Mesendoderm (in vitro differentiated cells): ENCODE data around the gene CORT.

Source experiments
- DNase-seq: peaks from one replicate; pipeline ENCODE4 v3.0.0; 2013
- H2AK5ac ChIP-seq: 2 replicates; pipeline ENCODE4 v1.6.1; 2013; ENCODE audit warnings: low read length, inconsistent platforms
- H2BK120ac ChIP-seq: 2 replicates; pipeline ENCODE4 v1.6.1; 2013; ENCODE audit warnings: low read depth, mild to moderate bottlenecking, low read length, moderate library complexity, mixed read lengths
- H2BK15ac ChIP-seq: replicated peaks from 2 replicates; pipeline ENCODE4 v1.6.1; 2013; ENCODE audit warnings: low read depth, mild to moderate bottlenecking, moderate library complexity
- H2BK5ac ChIP-seq: 2 replicates; pipeline ENCODE4 v1.6.1; 2013; ENCODE audit warnings: low read length, inconsistent platforms
- H3K18ac ChIP-seq: 2 replicates; pipeline ENCODE4 v1.6.1; 2013; ENCODE audit warnings: mild to moderate bottlenecking, low read length, mixed read lengths
- H3K23ac ChIP-seq: one replicate; pipeline ENCODE4 v1.6.1; 2013; ENCODE audit warnings: low read length
- H3K27ac ChIP-seq: 2 replicates; pipeline ENCODE4 v1.5.1; 2013; ENCODE audit warnings: low read depth, mild to moderate bottlenecking, inconsistent platforms, low read length, moderate library complexity
- H3K27me3 ChIP-seq: 2 replicates; pipeline ENCODE4 v1.6.1; 2013; ENCODE audit warnings: low read length, control low read depth, mild to moderate bottlenecking, inconsistent platforms; ENCODE audit not compliant: insufficient read depth, poor library complexity
- H3K36me3 ChIP-seq: 2 replicates; pipeline ENCODE4 v1.6.1; 2013; ENCODE audit warnings: low read length, inconsistent platforms; ENCODE audit not compliant: control insufficient read depth, insufficient read depth
- H3K4ac ChIP-seq: one replicate; pipeline ENCODE4 v1.6.1; 2013; ENCODE audit warnings: low read depth, mild to moderate bottlenecking, low read length, moderate library complexity
- H3K4me1 ChIP-seq: 2 replicates; pipeline ENCODE4 v1.6.1; 2013; ENCODE audit warnings: low read depth, low read length, inconsistent platforms; ENCODE audit not compliant: control insufficient read depth
- H3K4me2 ChIP-seq: 2 replicates; pipeline ENCODE4 v1.6.1; 2013; ENCODE audit warnings: low read length
- H3K4me3 ChIP-seq: 2 replicates; pipeline ENCODE4 v1.5.1; 2013; ENCODE audit warnings: mild to moderate bottlenecking, low read length
- H3K56ac ChIP-seq: one replicate; pipeline ENCODE4 v1.6.1; 2013; ENCODE audit warnings: low read length
- H3K79me1 ChIP-seq: 2 replicates; pipeline ENCODE4 v1.6.1; 2013; ENCODE audit warnings: low read length, inconsistent platforms
- H3K79me2 ChIP-seq: 2 replicates; pipeline ENCODE4 v1.6.1; 2013; ENCODE audit warnings: mild to moderate bottlenecking, low read length; ENCODE audit not compliant: control insufficient read depth, insufficient read depth
- H3K9ac ChIP-seq: 2 replicates; pipeline ENCODE4 v1.6.1; 2013; ENCODE audit warnings: low read length, inconsistent platforms
- H4K5ac ChIP-seq: one replicate; pipeline ENCODE4 v1.6.1; 2013; ENCODE audit warnings: low read length
- H4K8ac ChIP-seq: one replicate; pipeline ENCODE4 v1.6.1; 2013; ENCODE audit warnings: low read depth, mild to moderate bottlenecking, control low read depth, low read length, moderate library complexity
- WGBS: extraction: QIAGEN DNeasy Blood & Tissue Kit; methylation state at CpG from one replicate; pipeline ENCODE4 v1.1.7; 2013; ENCODE audit warnings: low lambda C conversion rate, missing lambda C conversion rate; ENCODE audit not compliant: insufficient coverage; ENCODE audit errors: extremely low coverage; 5-methylcytosine and 5-hydroxymethylcytosine counted together

The CORT gene

DNA sequence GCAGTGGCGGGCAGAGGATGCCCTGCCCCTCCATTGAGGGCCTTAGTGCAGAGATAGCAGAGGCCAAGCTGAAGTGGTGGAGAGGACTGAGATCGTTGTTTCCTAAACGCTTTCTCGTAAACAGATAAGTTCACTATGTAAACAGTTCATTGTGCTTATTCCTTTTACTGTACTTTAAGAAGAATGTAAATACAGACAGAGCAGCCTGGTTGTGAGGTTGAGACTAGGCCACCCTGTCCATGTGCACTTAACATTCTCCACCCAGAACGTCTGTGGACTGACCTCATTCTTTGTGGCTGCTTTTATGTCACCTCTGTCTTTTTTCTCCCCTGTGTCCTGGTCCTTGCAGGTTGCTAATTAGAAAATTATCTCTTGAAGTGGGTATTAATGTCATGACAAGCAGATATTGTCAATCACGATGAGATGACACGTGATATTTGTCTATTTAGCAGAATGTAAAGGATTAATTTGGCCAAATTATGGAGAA, 11.1 kb upstream of the CORT start:
- H3K4ac ChIP-seq: no peak overlapping the region
- H2BK5ac ChIP-seq: no peak overlapping the region
- no peak overlapping the region for H3K4me3 ChIP-seq
- H4K8ac ChIP-seq: no peak overlapping the region
- no peak overlapping the region for H4K5ac ChIP-seq
- no peaks in the 10 kb centered on the region for H3K4me1 ChIP-seq
- no peak for DNase-seq
- no peak overlapping the region for H2BK15ac ChIP-seq
- H3K27me3 ChIP-seq: no peaks in the 10 kb centered on the region
- no peak overlapping the region for H3K18ac ChIP-seq
- no peak overlapping the region for H2AK5ac ChIP-seq
- no peak overlapping the region for H2BK120ac ChIP-seq
- WGBS: no CpG with 5 or more reads among the region's 7 CpGs
- H3K36me3 ChIP-seq: peaks cover 1% of the 10 kb centered on the region
- H3K79me1 ChIP-seq: no peaks in the 10 kb centered on the region
- no peak overlapping the region for H3K27ac ChIP-seq
- no peaks in the 10 kb centered on the region for H3K79me2 ChIP-seq
- H3K56ac ChIP-seq: no peak overlapping the region
- no peak overlapping the region for H3K4me2 ChIP-seq
- no peak overlapping the region for H3K9ac ChIP-seq
- no peak overlapping the region for H3K23ac ChIP-seq

DNA sequence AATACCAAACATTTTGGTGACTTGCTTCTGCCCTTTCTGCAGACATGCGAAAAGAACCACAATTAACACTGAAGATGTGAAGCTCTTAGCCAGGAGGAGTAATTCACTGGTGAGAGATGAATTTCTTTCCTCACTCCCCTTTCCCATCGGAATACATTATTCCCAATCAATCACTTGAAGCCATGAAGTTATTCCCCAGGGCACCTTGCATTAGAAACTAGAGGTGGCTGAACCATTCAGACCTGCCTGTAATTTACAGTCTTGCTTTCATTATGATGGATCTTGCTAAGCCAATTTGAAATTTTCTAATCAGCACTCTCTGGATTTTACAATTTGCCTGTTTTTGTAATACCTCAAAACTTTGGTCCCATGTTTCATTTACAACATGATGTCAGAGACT, 9.5 kb upstream of the CORT start:
- Histone ChIP-seq H3K4me3 (no peak overlapping the region), H3K18ac (no peak overlapping the region), H2BK120ac (no peak overlapping the region), H3K23ac (no peak overlapping the region), H4K8ac (no peak overlapping the region), H3K27me3 (no peaks in the 10 kb centered on the region), H3K79me2 (no peaks in the 10 kb centered on the region), H3K9ac (no peak overlapping the region), H3K27ac (no peak overlapping the region), H4K5ac (no peak overlapping the region), H2BK5ac (no peak overlapping the region), H3K4me1 (no peaks in the 10 kb centered on the region), H3K56ac (no peak overlapping the region), H2BK15ac (no peak overlapping the region), H3K79me1 (no peaks in the 10 kb centered on the region), H3K36me3 (peaks cover under 1% of the 10 kb centered on the region), H3K4me2 (no peak overlapping the region), H3K4ac (no peak overlapping the region), H2AK5ac (no peak overlapping the region)
- no peak for DNase-seq
- WGBS: no CpG with 5 or more reads among the region's 2 CpGs

GRCh38 chr1:10440794-10441193, 9.0 kb upstream of the CORT start:
- Histone ChIP-seq H2BK15ac (no peak overlapping the region), H3K56ac (no peak overlapping the region), H3K4ac (no peak overlapping the region), H3K4me3 (no peak overlapping the region), H3K4me2 (no peak overlapping the region), H4K5ac (no peak overlapping the region), H3K79me2 (no peaks in the 10 kb centered on the region), H3K27ac (no peak overlapping the region), H3K36me3 (no peaks in the 10 kb centered on the region), H2BK5ac (no peak overlapping the region), H3K27me3 (no peaks in the 10 kb centered on the region), H2AK5ac (no peak overlapping the region), H3K4me1 (no peaks in the 10 kb centered on the region), H3K79me1 (no peaks in the 10 kb centered on the region), H3K18ac (no peak overlapping the region), H4K8ac (no peak overlapping the region), H2BK120ac (no peak overlapping the region), H3K23ac (no peak overlapping the region), H3K9ac (no peak overlapping the region)
- no CpG with 5 or more reads among the region's 5 CpGs for WGBS
- DNase-seq: no peak

DNA sequence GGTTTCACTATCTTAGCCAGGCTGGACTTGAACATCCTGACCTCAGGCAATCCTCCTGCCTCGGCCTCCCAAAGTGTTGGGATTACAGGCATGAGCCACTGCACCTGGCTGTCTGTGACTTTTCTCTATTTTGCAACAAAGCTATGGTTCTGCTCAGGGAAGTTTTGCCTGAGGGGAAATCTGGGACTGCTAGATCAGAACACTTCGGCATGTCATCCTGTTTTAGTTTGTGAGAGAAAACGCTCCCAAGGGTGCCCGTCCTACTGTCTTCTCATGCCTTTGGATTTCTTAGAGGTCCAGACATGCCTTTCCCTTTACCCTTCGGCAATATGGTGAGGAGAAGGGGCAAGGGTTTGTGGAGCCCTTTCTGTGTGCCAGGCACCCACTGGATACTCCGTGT, 5.6 kb upstream of the CORT start:
- H3K56ac ChIP-seq: no peak overlapping the region
- H3K4me3 ChIP-seq: no peak overlapping the region
- H3K36me3 ChIP-seq: no peaks in the 10 kb centered on the region
- no peak overlapping the region for H3K9ac ChIP-seq
- no peaks in the 10 kb centered on the region for H3K4me1 ChIP-seq
- no peaks in the 10 kb centered on the region for H3K79me1 ChIP-seq
- no peak overlapping the region for H3K27ac ChIP-seq
- no peak overlapping the region for H2BK120ac ChIP-seq
- H4K8ac ChIP-seq: no peak overlapping the region
- H3K4ac ChIP-seq: no peak overlapping the region
- no peak overlapping the region for H2AK5ac ChIP-seq
- H3K4me2 ChIP-seq: no peak overlapping the region
- DNase-seq: no peak
- H3K79me2 ChIP-seq: no peaks in the 10 kb centered on the region
- no peak overlapping the region for H3K23ac ChIP-seq
- no peaks in the 10 kb centered on the region for H3K27me3 ChIP-seq
- no CpG with 5 or more reads among the region's 6 CpGs for WGBS
- no peak overlapping the region for H3K18ac ChIP-seq
- no peak overlapping the region for H2BK15ac ChIP-seq
- H2BK5ac ChIP-seq: no peak overlapping the region
- no peak overlapping the region for H4K5ac ChIP-seq

DNA sequence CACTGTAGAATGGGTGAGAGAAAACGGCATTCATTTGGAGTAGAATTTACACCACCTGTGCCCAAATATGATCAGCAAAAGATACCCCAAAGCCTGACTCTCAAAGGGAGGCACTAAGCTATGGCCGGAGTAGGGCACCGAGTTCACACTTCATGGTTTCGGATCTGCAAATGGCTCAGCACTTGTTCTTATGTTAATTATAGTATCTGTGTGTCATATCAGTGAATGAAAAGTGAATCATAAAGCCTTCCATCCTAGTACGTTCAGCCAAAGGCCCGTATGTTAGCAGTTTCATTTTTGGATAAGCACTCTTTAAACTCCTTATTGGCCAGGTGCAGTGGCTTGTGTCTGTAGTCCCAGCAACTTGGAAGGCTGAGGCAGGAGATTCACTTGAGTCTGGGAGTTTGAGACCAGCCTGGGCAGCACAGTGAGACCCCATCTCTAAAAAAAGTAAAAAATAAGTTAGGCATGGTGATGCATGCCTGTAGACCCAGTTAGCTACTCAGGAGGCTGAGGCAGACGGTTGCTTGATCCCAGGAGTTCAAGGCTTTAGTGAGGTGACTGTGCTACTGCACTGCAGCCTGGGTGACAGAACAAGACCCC, 4.9 kb upstream of the CORT start:
- no peaks in the 10 kb centered on the region for H3K27me3 ChIP-seq
- no peak overlapping the region for H2BK120ac ChIP-seq
- DNase-seq: no peak
- no peaks in the 10 kb centered on the region for H3K4me1 ChIP-seq
- WGBS: no CpG with 5 or more reads among the region's 7 CpGs
- no peak overlapping the region for H3K27ac ChIP-seq
- no peaks in the 10 kb centered on the region for H3K79me1 ChIP-seq
- no peak overlapping the region for H3K56ac ChIP-seq
- H2BK15ac ChIP-seq: no peak overlapping the region
- H4K5ac ChIP-seq: no peak overlapping the region
- no peaks in the 10 kb centered on the region for H3K36me3 ChIP-seq
- H4K8ac ChIP-seq: no peak overlapping the region
- H3K4me2 ChIP-seq: no peak overlapping the region
- no peak overlapping the region for H2BK5ac ChIP-seq
- H2AK5ac ChIP-seq: no peak overlapping the region
- no peak overlapping the region for H3K23ac ChIP-seq
- no peak overlapping the region for H3K9ac ChIP-seq
- no peak overlapping the region for H3K4me3 ChIP-seq
- H3K4ac ChIP-seq: no peak overlapping the region
- no peak overlapping the region for H3K18ac ChIP-seq
- no peaks in the 10 kb centered on the region for H3K79me2 ChIP-seq

DNA sequence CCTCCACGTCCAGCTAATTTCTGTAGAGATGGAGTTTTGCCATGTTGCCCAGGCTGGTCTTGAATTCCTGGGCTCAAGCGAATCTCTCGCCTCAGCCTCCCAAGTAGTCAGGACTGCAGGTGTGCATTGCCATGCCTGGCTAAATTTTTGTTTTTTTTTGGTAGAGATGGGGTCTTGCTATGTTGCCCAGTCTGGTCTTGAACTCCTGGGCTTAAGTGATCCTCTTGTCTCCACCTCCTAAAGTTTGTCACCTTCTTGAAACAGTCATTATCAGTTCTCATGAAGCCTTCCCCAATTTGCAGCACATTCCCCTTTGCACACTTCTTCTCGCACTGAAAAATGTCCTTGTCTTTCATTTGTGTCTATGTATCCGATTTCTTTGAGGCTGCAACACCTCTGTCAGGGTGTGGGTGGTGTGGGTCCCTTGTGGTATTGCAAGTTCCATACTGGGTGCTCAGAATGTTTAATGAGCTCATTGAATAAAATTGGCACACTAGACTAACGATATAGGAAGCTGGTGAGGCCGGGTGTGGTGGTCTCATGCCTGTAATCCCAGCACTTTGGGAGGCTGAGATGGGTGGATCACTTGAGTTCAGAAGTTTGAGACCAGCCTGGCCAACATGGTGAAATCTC, 2.9 kb upstream of the CORT start:
- Histone ChIP-seq H2AK5ac (no peak overlapping the region), H3K4me2 (no peak overlapping the region), H2BK15ac (no peak overlapping the region), H3K9ac (no peak overlapping the region), H3K23ac (no peak overlapping the region), H3K18ac (no peak overlapping the region), H3K4me1 (no peaks in the 10 kb centered on the region), H4K8ac (no peak overlapping the region), H4K5ac (no peak overlapping the region), H2BK120ac (no peak overlapping the region), H3K56ac (no peak overlapping the region), H2BK5ac (no peak overlapping the region), H3K4me3 (no peak overlapping the region), H3K27ac (no peak overlapping the region), H3K79me2 (no peaks in the 10 kb centered on the region), H3K4ac (no peak overlapping the region), H3K27me3 (no peaks in the 10 kb centered on the region), H3K79me1 (no peaks in the 10 kb centered on the region), H3K36me3 (no peaks in the 10 kb centered on the region)
- no CpG with 5 or more reads among the region's 7 CpGs for WGBS
- no peak for DNase-seq
